ENCODE data around the gene ADGRL3.
"Not testable (repeated sequence)": the region's sequence is repeated elsewhere in the genome, so short reads cannot be mapped to it uniquely, and the experiment has no call there.

Gene ADGRL3

DNA sequence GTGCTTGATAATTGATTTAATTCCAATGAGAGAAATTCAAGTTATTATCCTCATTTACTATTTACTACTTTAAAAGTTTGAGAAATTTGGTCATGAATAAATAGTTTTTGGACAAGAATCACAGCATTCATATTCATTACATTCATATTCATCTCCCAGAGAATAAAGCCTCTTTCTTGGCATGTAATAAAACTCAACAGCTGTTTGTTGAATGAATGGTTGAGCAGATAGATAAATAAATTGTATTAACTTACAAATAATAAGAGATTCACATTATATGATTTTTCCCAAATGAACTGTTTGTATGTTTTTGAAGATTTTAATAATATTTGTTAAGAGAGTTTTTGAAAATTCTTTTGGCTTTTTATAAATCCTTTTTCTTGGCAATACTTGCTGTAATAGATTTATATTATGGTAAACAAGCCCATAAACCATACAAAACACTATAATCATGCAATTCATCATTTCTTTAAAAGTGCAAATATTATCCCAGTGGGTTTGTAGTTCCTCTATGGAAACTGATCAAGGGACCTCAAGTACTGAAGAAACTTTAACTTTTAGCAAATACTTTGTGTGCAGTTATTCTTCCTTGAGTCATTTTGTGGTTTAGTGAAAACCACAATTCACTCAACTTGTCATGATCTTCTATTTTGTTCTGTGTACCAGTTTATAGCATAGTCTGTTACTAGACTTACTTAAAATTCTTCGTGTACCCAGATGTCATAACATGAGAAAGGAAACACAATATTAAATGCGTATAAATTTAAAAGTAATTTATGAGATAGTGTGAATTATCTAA, 371.8 kb downstream of the ADGRL3 start:
- FAIRE-seq, result no peak

DNA sequence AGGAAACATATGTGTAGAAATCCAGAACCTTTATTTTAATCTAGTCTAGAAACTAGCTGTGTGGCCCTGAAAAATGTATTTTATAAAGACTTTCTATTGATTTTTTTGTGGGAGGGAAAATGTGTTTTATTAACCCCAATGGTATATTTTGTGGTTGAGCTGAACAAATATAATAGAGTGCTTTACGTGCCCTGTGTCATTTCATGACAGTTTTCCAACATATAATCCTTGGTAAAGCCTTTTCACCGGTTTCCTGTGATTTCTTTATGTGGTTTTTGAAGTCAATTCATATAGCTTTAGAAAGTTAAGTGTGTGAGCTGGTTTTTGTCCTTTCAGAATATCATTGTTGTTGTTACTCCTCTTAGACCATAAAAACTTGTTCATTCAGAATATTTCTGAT, 375.7 kb downstream of the ADGRL3 start:
- FAIRE-seq, result no peak

DNA sequence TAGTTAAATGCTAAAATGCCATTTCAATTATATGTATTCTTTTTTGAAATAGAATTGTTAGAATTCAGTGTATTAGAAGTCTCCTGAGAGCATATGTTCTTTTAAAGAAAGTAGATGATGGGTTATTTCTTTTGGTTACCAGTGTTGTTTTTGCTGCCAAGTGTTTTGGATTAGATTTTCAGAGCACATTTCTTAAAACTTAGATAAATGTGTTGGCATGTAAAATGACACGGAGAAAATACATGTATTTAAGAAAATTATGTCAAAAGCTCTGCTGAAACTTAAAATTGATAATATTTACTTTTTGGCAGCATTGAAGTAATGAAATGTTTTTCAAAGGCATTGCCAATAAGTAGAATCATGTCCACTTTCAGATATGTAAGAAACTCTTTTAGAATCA, 379.7 kb downstream of the ADGRL3 start:
- no peak for FAIRE-seq

DNA sequence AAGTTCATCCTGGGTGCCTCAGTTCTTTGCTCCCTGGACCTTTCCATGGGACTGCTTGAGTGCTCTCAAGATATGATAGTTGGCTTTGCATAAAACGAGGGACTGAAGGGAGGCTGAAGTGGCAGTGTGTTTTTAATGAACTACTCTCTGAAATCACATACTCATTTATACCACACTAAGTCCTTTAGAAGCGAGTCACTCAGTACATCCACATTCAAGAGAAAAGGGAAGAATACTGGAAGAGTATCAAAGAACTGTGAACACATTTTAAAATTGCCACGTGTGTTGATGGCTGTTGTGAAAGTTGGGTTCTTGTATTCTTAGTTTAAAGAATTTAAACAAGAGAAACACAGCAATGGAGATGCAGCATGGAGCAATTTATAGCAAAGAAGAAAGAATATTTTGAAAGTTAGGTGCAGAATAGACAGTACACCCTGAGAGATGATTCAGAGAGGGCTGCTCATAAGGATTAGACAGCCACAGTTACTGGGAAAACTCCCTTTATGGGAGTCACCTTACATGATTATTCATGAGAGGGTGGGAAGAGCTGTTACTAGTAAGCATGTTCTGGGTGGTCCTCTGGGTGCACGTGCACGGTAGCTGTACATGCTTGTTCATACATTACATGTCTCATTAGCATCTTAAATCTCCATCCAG, 380.7 kb downstream of the ADGRL3 start:
- no peak for FAIRE-seq

DNA sequence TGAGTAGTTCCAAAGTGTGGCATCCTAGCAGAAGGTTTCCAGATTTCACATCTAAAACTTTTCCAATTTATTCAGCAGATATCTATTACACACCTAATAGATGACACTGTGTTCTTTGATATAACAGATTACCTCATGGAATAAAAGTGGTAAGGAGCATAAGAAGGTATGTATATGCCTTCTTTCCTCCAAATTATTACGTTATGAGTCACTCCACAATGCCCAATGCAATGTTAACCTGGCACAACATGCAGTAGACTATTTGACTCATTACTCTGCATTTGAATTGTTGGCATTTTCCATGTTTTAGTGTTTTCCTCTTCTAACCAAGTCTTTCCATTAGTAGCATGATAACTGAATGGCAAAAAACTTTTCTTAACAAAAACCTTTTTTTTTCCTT, 383.6 kb downstream of the ADGRL3 start:
- FAIRE-seq, result no peak

DNA sequence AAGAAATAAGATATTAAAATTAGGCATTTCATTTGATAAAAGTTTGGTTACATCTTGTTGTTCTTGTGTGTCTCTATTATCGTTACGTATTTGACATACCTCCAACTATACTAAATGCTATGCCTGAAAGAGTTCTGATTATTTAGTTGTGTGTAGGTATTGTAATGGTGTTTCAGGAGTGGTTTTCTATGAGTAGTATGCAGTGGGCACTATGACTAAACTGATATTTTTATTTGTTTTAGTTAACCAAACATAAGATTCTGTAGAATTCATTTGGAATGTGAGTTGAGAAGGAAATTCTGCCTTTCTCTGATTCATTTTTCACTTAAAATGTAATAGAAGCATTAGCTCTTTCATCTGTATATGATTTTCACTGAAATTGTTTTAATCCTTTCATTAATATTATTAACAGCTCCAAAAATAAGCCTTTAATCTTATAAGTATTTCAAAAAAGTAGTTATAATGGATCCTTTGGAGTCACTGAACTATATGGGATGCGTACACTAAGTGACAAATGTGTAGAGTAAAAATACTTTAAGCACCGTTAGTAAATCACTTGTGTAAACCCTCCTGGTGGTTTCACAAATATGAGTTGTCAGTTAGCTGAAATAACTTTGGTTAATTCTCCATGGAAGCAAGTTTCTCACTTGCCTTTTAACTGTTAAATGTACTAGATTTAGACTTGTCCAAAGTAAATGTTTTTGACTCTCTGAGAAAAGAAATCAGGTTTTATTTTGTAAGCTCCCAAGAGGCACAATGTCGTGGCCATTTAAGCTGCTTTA, 388.7 kb downstream of the ADGRL3 start:
- no peak for FAIRE-seq

DNA sequence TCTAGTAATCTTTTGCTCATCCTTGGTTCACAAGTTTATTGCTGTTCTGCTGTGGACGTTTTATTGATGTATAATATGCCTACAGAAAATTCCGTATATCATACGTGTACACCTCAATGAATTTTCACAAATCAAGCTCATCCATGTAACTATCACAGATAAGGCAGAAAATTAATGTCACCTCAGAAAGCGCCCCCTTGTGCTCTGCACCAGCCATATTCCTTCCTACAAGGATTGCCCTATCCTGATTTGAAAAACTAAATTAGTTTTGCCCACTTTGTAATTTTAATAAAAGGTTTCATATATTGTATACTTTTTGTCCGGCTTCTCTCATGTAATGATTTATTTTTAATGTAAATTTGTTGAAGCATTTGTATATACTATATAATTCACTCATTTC, 390.8 kb downstream of the ADGRL3 start:
- no peak for FAIRE-seq

DNA sequence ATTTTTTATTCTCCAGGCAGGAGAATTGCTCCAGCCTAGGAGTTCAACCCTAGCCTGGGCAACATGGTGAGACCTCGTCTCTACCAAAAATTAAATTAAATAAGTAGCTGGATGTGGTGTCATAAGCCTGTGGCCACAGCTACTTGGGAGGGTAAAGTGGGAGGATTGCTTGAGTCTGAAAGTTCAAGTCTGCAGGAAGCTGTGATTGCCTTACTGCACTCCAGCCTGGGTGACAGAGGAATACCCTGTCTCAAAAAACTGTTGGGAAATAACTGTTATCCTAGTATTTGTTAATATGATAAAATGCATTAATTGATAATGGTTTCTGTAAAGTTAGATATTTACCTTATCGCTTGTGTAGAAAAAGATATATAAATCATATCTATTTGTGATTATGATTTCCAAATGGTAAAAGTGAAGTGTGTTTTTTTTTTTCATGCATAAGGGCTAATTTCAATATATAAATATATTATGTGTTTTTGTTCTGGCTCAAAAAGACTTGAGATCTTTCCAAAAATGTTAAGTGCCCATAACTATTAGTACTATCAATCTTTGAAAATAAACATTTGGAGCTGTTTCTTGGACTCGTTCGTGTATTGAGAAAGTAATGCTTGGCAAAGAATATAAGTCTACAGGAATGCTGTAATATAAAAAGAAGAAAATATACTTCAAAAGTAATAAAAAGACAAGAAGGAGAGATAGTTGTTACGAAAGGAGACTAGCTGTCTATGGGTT, 396.6 kb downstream of the ADGRL3 start:
- FAIRE-seq, result no peak

DNA sequence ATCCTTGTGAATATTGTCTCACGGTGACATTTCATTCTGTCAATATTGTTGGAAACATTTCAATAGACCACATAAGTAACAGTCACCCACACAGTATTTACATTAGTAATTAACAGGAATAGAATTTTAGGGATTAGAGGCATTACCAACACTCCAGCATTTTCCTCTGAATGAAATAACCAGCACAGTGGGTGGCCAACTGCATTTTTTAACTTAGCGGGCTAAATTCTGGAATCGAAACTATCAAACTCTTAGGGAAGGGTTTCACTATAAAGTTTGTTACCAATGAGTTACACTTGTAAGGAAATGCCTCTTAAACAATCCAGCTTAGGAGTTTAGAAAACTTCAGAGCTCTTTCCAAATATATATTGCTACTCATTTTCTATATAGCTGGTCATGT, 403.0 kb downstream of the ADGRL3 start:
- no peak for FAIRE-seq

DNA sequence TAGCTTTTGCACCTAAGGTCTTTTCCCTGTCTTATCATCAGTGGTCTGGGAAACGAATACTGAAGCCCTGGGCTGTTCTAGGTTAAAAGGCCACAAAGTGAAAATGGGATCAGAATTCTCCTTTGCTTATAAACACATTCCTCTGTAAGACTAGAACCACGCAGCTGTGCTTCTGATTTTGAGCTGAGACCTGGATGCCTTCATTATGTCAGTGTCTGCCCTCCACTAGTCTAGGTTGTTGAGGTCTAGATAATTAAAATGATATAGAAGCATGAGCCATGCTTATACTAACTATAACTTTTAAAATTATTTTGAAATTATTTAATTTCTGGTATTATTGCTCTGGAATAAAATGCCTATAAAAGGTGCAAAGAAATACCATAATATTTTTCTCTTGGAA, 403.9 kb downstream of the ADGRL3 start:
- FAIRE-seq, result no peak

DNA sequence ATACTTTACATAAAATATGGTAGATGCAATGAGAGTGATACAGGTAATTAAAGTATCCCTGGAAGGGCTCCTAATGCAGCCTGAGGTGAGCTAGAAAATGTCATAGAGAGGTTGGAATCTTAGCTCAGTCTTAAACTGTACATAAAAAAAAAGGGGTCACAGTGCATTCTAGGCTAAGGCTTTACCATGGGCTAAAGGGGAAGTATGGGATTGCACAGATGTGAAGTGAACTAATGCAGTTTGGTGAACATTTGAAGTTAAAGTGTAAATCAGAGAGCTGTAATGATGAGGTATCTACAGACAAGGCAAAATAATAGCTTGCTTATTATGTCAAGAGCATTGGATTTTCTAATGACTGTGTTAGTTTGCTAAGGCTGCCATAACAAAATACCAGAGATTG, 405.9 kb downstream of the ADGRL3 start:
- no peak for FAIRE-seq

DNA sequence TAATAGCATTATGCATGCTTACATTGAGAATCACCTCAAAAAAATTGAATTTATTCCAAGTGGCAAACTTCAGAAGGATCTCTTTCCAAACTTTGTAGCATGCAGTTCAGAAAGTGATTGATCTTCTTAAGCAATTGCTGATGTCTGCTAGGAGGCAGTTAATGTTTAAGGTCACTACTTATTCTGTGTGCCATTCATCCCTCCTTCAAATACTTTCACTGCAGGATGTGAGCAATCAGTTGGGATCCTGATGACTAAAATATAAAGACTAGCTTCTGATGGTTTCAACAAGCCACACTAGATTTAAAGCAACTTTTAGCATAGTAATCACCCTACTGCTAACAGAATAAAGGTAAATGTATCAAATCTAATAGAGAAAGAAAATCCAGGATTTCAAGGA, 414.1 kb downstream of the ADGRL3 start:
- no peak for FAIRE-seq

DNA sequence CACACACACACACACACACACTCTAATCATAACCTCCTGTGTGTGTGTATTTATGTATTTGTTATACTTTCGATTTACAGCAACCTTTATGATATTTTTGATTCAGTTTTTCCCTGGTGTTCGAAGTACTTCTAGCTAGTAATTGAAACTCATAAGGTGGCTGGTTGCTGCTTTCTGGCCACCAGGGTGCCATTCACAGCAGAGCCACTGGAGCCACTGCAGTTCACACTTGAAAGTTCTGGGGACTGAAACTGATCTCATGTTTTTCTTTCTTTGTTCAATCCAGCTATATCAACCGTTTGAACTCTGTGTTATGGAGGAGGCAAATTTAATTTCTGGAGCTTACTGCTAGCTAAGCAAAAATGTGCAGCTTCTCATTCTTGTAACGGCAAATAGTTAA, 419.4 kb downstream of the ADGRL3 start:
- no peak for FAIRE-seq

DNA sequence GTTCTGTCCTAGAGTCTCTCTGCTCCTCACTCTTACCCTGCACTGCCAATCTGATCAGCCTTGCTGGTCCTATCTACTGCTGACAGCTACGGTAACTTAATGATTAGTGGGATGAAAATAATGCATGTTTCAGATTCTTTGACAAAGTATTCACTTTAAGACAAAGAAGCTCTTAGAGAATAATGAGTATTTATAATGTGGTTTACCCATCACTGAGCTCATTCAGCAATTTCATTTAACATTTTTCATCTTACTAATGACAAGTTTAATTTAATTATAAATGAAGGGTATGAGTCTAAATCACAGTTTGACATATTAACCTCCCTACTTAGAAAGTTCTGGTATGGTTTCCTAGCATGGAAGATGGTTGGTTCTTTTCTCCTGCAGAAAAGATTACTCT, 428.2 kb downstream of the ADGRL3 start:
- no peak for FAIRE-seq

DNA sequence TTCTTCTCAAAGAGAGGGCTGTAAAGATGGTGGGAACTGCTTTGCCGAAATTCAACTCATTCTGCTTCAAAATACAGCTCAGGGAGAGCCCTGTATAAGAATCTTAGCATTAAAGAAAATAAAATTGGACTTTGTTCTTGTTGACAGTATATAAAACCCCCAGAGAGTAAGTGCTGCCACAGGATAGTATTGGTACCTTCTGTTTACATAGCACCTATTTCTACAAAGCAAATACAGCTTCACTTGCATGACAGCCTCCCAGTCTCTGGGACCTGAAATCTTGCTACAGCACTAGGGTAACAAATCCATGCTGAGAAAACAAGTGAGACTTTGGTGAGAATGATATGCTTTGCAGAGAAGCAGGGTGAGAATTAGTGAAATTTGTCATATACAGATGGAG, 428.6 kb downstream of the ADGRL3 start:
- no peak for FAIRE-seq

DNA sequence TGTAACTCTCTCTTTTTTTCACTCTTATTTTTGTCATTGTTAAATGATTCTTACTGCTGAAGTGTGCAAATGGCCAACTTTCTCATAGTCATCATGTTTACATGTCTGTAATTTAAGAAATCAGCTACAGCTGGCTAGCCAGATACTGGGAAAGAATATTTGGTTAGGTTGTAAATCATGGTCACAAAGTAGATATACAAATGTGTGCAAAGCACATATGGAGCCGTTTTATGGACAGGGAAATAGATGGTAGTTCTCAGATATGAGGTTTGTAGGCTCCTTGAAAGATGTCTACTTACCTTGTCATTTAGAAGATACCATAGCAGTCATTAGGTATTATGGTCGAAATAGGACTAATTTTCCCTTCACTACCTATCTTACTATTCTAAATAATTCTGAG, 430.4 kb downstream of the ADGRL3 start:
- no peak for FAIRE-seq

DNA sequence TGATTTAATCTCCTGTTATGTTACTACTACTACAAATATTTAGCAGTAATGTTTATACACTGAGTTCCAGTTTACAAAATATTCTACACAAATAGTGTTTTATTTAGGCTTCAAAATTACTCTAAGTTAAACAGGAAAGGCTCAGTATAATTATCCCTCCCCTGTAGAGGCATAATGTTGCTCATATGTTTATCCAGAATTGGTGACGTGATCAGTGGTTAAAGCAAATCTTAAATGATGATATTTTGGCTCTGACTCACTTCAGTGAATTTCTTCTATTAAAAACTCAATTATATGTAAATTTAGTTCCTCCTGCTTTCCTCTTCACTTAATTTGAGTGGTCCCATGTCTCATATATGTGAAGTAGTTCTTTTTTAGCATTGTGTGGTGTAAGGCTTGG, 438.5 kb downstream of the ADGRL3 start:
- FAIRE-seq, result no peak

DNA sequence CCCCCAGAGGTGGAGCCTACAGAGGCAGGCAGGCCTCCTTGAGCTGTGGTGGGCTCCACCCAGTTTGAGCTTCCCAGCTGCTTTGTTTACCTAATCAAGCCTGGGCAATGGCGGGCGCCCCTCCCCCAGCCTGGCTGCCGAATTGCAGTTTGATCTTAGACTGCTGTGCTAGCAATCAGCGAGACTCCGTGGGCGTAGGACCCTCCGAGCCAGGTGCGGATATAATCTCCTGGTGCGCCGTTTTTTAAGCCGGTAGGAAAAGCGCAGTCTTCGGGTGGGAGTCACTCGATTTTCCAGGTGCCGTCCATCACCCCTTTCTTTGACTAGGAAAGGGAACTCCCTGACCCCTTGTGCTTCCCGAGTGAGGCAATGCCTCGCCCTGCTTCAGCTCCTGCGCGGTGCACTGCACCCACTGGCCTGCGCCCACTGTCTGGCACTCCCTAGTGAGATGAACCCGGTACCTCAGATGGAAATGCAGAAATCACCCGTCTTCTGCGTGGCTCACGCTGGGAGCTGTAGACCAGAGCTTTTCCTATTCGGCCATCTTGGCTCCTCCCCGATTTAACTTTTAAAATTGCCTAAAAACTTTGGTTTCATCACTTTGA, 446.7 kb downstream of the ADGRL3 start:
- not testable (repeated sequence) for FAIRE-seq

DNA sequence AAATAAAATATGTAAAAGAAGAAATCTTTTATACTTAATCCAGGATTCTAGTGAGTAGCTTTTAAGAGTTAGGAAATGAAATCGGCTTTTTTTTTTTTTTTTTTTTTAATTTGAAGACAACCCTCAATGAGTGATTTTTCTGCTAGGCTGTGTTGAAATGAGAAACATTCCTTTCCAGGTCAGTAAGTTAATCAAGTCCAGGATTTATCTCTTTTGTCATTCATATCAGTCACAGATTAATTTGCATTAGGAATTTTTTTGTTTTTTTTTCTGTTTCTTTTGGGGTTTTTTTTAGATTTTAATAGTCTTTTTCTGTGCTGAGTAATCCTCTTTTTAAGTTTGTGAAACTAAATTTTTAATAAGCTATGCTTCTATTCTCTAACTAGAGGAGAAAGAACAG, 448.1 kb downstream of the ADGRL3 start:
- FAIRE-seq, result no peak

DNA sequence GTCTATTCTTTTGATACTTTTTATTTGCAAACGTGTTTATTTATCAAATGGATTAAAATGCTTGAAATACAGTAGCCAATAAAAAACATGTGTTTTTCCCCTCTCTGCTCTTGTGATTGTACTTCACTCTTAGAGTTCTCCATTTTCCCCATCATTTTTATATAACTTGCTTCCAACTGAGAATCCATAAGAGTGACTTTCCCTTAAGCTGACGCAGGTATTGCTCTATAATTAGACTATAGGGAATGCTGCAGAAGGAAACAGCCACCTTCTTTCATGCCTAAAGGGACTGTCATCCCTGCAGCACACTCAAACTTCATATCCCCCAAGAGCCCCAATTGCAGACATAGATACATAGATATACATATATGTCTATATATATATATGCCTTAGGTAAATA, 456.9 kb downstream of the ADGRL3 start:
- no peak for FAIRE-seq

DNA sequence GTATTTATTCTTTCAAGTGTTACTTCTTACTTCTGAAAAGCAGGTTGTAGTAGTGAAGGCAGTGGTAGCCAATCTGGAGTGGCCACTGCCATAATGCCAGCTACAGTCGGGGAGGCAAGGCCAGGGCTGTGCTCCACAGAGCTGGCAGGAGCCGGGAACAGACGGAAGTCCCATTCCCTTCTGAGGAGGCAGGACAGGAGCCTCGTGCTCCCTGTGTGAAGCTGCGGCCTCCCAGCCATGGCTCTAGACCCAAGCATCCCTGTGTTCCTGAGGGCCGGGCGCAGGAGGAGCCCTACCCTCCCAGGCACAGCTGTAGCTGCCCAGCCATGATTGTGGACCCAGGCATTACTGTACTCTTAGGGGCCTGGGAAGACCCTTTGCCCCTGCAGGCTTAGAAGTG, 461.8 kb downstream of the ADGRL3 start:
- FAIRE-seq, result no peak

DNA sequence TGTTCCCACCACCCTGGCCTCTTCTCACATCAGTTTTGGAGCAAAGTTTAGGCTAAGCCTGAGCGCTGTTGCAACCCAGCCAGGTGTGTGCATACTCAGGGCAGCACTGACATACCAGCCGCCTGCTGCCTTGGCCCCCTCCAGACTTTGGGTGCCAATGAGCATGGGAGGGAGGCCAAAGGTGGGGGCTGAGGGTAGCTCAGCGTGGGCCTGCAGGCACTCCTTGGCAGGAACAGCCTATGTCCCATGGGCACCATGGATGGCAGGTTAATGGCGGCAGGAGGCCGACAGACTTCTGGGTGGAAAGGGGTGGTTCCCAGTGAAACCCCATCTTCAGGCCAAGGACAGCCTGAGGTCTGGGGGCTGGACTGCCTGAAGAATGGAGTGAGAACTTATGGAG, 462.2 kb downstream of the ADGRL3 start:
- FAIRE-seq, result no peak

DNA sequence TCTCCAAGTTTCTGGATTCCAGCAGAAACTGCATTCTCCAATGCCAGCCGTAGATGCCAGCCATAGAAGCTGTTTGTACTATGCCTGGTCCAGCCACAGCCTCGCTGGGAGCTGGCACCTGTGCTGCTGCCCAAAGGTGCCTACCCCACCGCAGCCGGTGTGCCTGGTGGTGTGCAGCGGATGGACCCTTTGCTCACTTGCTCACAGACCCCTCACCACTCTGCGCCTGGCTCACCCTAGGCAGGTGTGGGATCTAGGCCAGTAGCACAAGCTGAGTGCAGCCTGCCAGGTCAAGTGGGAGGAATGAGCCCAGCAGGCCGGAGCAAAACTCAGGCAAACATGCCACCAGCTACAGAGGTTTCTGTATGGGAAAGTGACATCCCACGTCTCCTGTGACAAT, 463.2 kb downstream of the ADGRL3 start:
- no peak for FAIRE-seq

Data from G401.6 (cell line).